ENCODE data around the gene NSUN6.

DNA sequence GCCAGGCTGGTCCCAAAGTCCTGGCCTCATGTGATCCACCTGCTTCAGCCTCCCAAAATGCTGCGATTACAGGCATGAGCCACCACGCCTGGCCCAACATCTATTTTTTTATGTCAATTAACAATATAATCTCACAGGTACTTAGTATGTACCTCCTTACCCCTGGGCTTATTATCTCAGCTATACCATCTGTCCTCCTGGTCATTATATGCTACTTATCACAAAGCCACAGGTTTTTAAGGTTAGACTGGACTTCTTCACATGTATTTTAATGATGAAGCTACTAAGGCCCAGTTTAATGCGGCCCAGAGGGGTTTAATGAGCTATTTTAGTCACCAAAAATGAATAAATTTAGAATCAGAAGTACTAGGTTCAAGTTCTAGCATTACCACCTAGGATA lies 3.4 kb downstream of the NSUN6 start:
- TF ChIP-seq NFE2L1 (CRISPR knock-in tag; IDR thresholded peaks at IDR 0.05), result no peak
- TF ChIP-seq, protein P1, sequence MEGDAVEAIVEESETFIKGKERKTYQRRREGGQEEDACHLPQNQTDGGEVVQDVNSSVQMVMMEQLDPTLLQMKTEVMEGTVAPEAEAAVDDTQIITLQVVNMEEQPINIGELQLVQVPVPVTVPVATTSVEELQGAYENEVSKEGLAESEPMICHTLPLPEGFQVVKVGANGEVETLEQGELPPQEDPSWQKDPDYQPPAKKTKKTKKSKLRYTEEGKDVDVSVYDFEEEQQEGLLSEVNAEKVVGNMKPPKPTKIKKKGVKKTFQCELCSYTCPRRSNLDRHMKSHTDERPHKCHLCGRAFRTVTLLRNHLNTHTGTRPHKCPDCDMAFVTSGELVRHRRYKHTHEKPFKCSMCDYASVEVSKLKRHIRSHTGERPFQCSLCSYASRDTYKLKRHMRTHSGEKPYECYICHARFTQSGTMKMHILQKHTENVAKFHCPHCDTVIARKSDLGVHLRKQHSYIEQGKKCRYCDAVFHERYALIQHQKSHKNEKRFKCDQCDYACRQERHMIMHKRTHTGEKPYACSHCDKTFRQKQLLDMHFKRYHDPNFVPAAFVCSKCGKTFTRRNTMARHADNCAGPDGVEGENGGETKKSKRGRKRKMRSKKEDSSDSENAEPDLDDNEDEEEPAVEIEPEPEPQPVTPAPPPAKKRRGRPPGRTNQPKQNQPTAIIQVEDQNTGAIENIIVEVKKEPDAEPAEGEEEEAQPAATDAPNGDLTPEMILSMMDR (IDR thresholded peaks at IDR 0.05), result no peak

All from WTC11 (cell line).